H1 (cell line): ENCODE data around the gene PRKCZ.

Experiments
- ASH2L ChIP-seq: fragments of 200-600, 300-600 bp; sonication (generic); IDR thresholded peaks from one replicate; pipeline ENCODE4 v1.7.1; 2017; ENCODE audit warnings: low read length
- CTCF ChIP-seq, 3 experiments: IDR thresholded peaks; 1 replicate in 2 of 3; 2 replicates in 1 of 3; pipeline versions ENCODE4 v1.5.1 to v1.6.1; 2011; ENCODE audit warnings: low read length in 3 of 3, mild to moderate bottlenecking in 3 of 3, inconsistent platforms in 2 of 3, low read depth in 1 of 3, moderate library complexity in 1 of 3; ENCODE audit not compliant: insufficient read depth in 1 of 3; ENCODE audit errors: control extremely low read depth in 1 of 3
- PHF8 ChIP-seq: fragments of 200-600 bp; sonication (generic); conservative IDR thresholded peaks from 2 replicates; pipeline ENCODE4 v1.7.1; 2012; ENCODE audit warnings: low read depth, mild to moderate bottlenecking, inconsistent platforms, low read length, moderate library complexity
- POLR2A ChIP-seq, 2 experiments: IDR thresholded peaks; 1 replicate in 1 of 2; 2 replicates in 1 of 2; pipeline ENCODE4 v1.6.1; 2011; ENCODE audit warnings: low read depth in 2 of 2, low read length in 2 of 2, mild to moderate bottlenecking in 2 of 2; ENCODE audit errors: control extremely low read depth in 1 of 2
- SP1 ChIP-seq: IDR thresholded peaks from 2 replicates; pipeline ENCODE4 v1.6.1; 2011; ENCODE audit warnings: low read depth, low read length
- TEAD4 ChIP-seq: IDR thresholded peaks from 2 replicates; pipeline ENCODE4 v1.6.1; 2012; ENCODE audit warnings: low read depth, low read length, inconsistent platforms, mixed read lengths
- YY1 ChIP-seq: IDR thresholded peaks from 2 replicates; pipeline ENCODE4 v1.6.1; 2011; ENCODE audit warnings: low read depth, mild to moderate bottlenecking, low read length
- TF ChIP-seq, protein P1 (sequence below): IDR thresholded peaks from 2 replicates; pipeline ENCODE4 v1.6.1; 2012; ENCODE audit warnings: inconsistent platforms

GRCh38 chr1:2104621-2105427 is 54.6 kb downstream of the PRKCZ start:
- TF ChIP-seq YY1 (no peak), PHF8 (no peak), SP1 (no peak), ASH2L (no peak), CTCF (IDR thresholded peaks at IDR 0.05; ENCODE audit: control extremely low read depth in 1 of 3, insufficient read depth in 1 of 3, low read depth in 1 of 3, low read length in 3 of 3) (peak in 2 of 3 experiments; percentile 34 to 55; a peak in 2 of 4 replicates), TEAD4 (no peak), POLR2A (IDR thresholded peaks at IDR 0.05; ENCODE audit: control extremely low read depth in 1 of 2, low read depth in 2 of 2, low read length in 2 of 2) (no peak)
- TF ChIP-seq, protein P1, sequence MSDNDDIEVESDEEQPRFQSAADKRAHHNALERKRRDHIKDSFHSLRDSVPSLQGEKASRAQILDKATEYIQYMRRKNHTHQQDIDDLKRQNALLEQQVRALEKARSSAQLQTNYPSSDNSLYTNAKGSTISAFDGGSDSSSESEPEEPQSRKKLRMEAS: no peak
